HepG2 (cell line): ENCODE measurements around the gene FEM1C. TPM values are rescaled to one million over a fixed set of nuclear protein-coding genes. Genes with fewer than 3 reads are reported as not detected.

Source experiments
- ATAC-seq: fragments of 200-7000 bp; cut with Tn5 transposase; 3 replicates; pipeline ENCODE4 v1.9.1; 2020; ENCODE audit warnings: mild to moderate bottlenecking, moderate library complexity
- BruUV-seq: library from RNA; stranded (reverse); fragments of 400-500 nt; replicated peaks from 2 replicates; lab custom pipeline; 2021; lab: Mats Ljungman, UMichigan
- CTCF ChIA-PET: fragments of 300-600 bp; formaldehyde crosslinking; extraction: SDS; loops from one replicate; lab custom pipeline; 2021; ENCODE audit warnings: low total read pairs, inconsistent platforms, low intra/inter-chr PET ratio; lab: Yijun Ruan, JAX
- POLR2A ChIA-PET: fragments of 350-600 bp; sonication (Branson Sonifier 250); formaldehyde crosslinking; loops from one replicate; lab custom pipeline; 2020; ENCODE audit warnings: antibody characterized with exemption, inconsistent platforms; lab: Yijun Ruan, JAX
- DNase-seq: peaks from one replicate; pipeline ENCODE4 v3.0.0-alpha.2; 2015; ENCODE audit warnings: low spot score
- FAIRE-seq: peaks from 3 replicates; lab custom pipeline; 2011; peaks lifted over from hg19 to GRCh38; lab: Jason Lieb, UNC
- H2AFZ ChIP-seq: one replicate; pipeline ENCODE4 v1.6.1; 2011; ENCODE audit warnings: low read length, inconsistent platforms
- H3K27ac ChIP-seq: fragments of 300-600 bp; 3 replicates; pipeline ENCODE4 v1.8.0; 2011; ENCODE audit warnings: mixed run types, mild to moderate bottlenecking, mixed read lengths, low read length, inconsistent platforms; ENCODE audit not compliant: insufficient read depth; ENCODE audit errors: extremely low read length
- H3K27me3 ChIP-seq, 2 experiments: fragments of 200-600 bp in 1 of 2; 2 replicates in 1 of 2; 3 replicates in 1 of 2; pipeline versions ENCODE4 v1.6.0 to v1.8.0; 2011; ENCODE audit warnings: low read length in 2 of 2, mild to moderate bottlenecking in 2 of 2, moderate library complexity in 2 of 2, inconsistent platforms in 1 of 2; ENCODE audit not compliant: insufficient read depth in 2 of 2, control insufficient read depth in 1 of 2
- H3K36me3 ChIP-seq, 2 experiments: fragments of 200-600 bp in 1 of 2; replicated peaks in 1 of 2; 2 replicates in 1 of 2; 3 replicates in 1 of 2; pipeline versions ENCODE4 v1.5.1 to v1.8.0; 2011; ENCODE audit warnings: low read length in 2 of 2, inconsistent platforms in 1 of 2; ENCODE audit not compliant: insufficient read depth in 2 of 2, control insufficient read depth in 1 of 2
- H3K4me1 ChIP-seq: 2 replicates; pipeline ENCODE4 v1.5.1; 2012; ENCODE audit warnings: low read length, inconsistent platforms; ENCODE audit not compliant: insufficient read depth
- H3K4me2 ChIP-seq: 2 replicates; pipeline ENCODE4 v1.6.0; 2011; ENCODE audit warnings: low read depth, low read length, inconsistent platforms
- H3K4me3 ChIP-seq, 3 experiments: fragments of 200-600 bp in 1 of 3; sonication (generic), shearing (Covaris generic) in 1 of 3; replicated peaks in 1 of 3; 2 replicates each; pipeline ENCODE4 v1.5.1; 2011 to 2016; ENCODE audit warnings: low read length in 3 of 3, inconsistent platforms in 2 of 3, low read depth in 2 of 3, mild to moderate bottlenecking in 2 of 3, control low read depth in 1 of 3, mixed read lengths in 1 of 3; ENCODE audit not compliant: insufficient read depth in 1 of 3
- H3K79me2 ChIP-seq: one replicate; pipeline ENCODE4 v1.6.1; 2011; ENCODE audit warnings: low read length, inconsistent platforms; ENCODE audit not compliant: insufficient read depth
- H3K9ac ChIP-seq: 2 replicates; pipeline ENCODE4 v1.6.0; 2011; ENCODE audit warnings: mild to moderate bottlenecking, low read depth, low read length, inconsistent platforms; ENCODE audit not compliant: insufficient read depth
- H3K9me3 ChIP-seq: 2 replicates; pipeline ENCODE4 v1.5.1; 2012; ENCODE audit warnings: mild to moderate bottlenecking, low read length
- H4K20me1 ChIP-seq: 2 replicates; pipeline ENCODE4 v1.6.0; 2011; ENCODE audit warnings: inconsistent platforms, mild to moderate bottlenecking, low read length, moderate library complexity; ENCODE audit not compliant: insufficient read depth
- ATRX ChIP-seq: sonication (generic); formaldehyde crosslinking; IDR thresholded peaks from 2 replicates; pipeline ENCODE4 v1.4.0; 2020; ENCODE audit warnings: missing genetic modification reagents, borderline replicate concordance
- CREM ChIP-seq, 2 experiments: sonication (generic) in 1 of 2; formaldehyde crosslinking in 1 of 2; IDR thresholded peaks; 2 replicates each; pipeline versions ENCODE4 v1.4.0 to v1.6.1; 2016 to 2020; ENCODE audit warnings: antibody characterized with exemption in 1 of 2, mild to moderate bottlenecking in 1 of 2, missing genetic modification reagents in 1 of 2
- ESRRA ChIP-seq: sonication (generic); formaldehyde crosslinking; IDR thresholded peaks from 2 replicates; pipeline ENCODE4 v1.5.1; 2020; ENCODE audit warnings: mild to moderate bottlenecking, low read depth, missing genetic modification reagents
- FLYWCH1 ChIP-seq: sonication (generic); formaldehyde crosslinking; IDR thresholded peaks from 2 replicates; pipeline ENCODE4 v1.8.1; 2023; ENCODE audit warnings: mild to moderate bottlenecking, missing genetic modification reagents
- FOSL2 ChIP-seq: sonication (generic); formaldehyde crosslinking; IDR thresholded peaks from 2 replicates; pipeline ENCODE4 v1.4.0; 2020; ENCODE audit warnings: missing genetic modification reagents
- FOXP1 ChIP-seq, 2 experiments: fragments of 450-650 bp in 1 of 2; IDR thresholded peaks; 2 replicates each; pipeline ENCODE4 v1.6.1; 2017 to 2018; ENCODE audit warnings: antibody characterized with exemption in 1 of 2
- HOXA9 ChIP-seq: sonication (generic); formaldehyde crosslinking; IDR thresholded peaks from 2 replicates; pipeline ENCODE4 v1.8.1; 2022; ENCODE audit warnings: missing genetic modification reagents, mild to moderate bottlenecking, moderate library complexity, borderline replicate concordance
- IRX3 ChIP-seq: sonication (generic); formaldehyde crosslinking; IDR thresholded peaks from 2 replicates; pipeline ENCODE4 v1.8.1; 2023; ENCODE audit warnings: mild to moderate bottlenecking, low read depth, missing genetic modification reagents, borderline replicate concordance
- PAX8 ChIP-seq: sonication (generic); formaldehyde crosslinking; IDR thresholded peaks from 2 replicates; pipeline ENCODE4 v1.8.0; 2022; ENCODE audit warnings: mild to moderate bottlenecking, missing genetic modification reagents, borderline replicate concordance
- ZNF10 ChIP-seq: sonication (generic); formaldehyde crosslinking; IDR thresholded peaks from 2 replicates; pipeline ENCODE4 v1.4.0; 2020; ENCODE audit warnings: mild to moderate bottlenecking, low read depth, missing genetic modification reagents, borderline replicate concordance
- ZNF256 ChIP-seq: sonication (generic); formaldehyde crosslinking; conservative IDR thresholded peaks from 2 replicates; pipeline ENCODE4 v1.4.0; 2020; ENCODE audit warnings: missing genetic modification reagents
- ZNF7 ChIP-seq: IDR thresholded peaks from 2 replicates; pipeline ENCODE4 v1.6.1; 2016; ENCODE audit warnings: missing biosample characterization, missing genetic modification reagents
- ZNF746 ChIP-seq: sonication (generic); formaldehyde crosslinking; IDR thresholded peaks from 2 replicates; pipeline ENCODE4 v1.8.0; 2022; ENCODE audit warnings: mild to moderate bottlenecking, missing genetic modification reagents
- ZNF878 ChIP-seq: sonication (generic); formaldehyde crosslinking; IDR thresholded peaks from 2 replicates; pipeline ENCODE4 v1.8.1; 2023; ENCODE audit warnings: mild to moderate bottlenecking, missing genetic modification reagents, moderate library complexity
- WGBS: methylation state at CpG from one replicate; pipeline ENCODE4 v1.1.6; 2017; ENCODE audit warnings: low lambda C conversion rate; 5-methylcytosine and 5-hydroxymethylcytosine counted together
- in situ Hi-C: cut with HindIII; loops from 2 replicates; pipeline ENCODE4 v1.10.0; 2017; ENCODE audit warnings: low pct_unique_long_range_greater_than_20kb; ENCODE audit not compliant: extremely low pct_ligation_motif_present
- intact Hi-C: fragments of 100-400 bp; cut with micrococcal nuclease; formaldehyde crosslinking; loops from one replicate; pipeline ENCODE4 v1.10.0; 2022; ENCODE audit not compliant: unreplicated experiment
- polyA plus RNA-seq, 8 experiments: library from polyadenylated mRNA; depleted of rRNA in 3 of 8; stranded (reverse) in 7 of 8; unstranded in 1 of 8; fragments of >200 nt; fragmentation: Illumina TruSeq in 4 of 8; extraction: Trizol in 4 of 8; gene quantifications; 2 replicates each; pipeline versions ENCODE4 v1.2.1 to v1.2.3, GENCODE V29; 2011 to 2016; ENCODE audit warnings: low read depth in 4 of 8, missing spikeins in 1 of 8, mixed read lengths in 1 of 8; ENCODE audit not compliant: insufficient read depth in 1 of 8
- total RNA-seq, 5 experiments: library from RNA; depleted of rRNA; stranded (reverse); fragments of >200 nt; fragmentation: Illumina TruSeq; extraction: Trizol; gene quantifications; 2 replicates each; pipeline ENCODE4 v1.2.3, GENCODE V29; 2016; ENCODE audit warnings: low read depth in 1 of 5
- TF ChIP-seq, protein P1 (sequence below): sonication (generic); formaldehyde crosslinking; IDR thresholded peaks from 2 replicates; pipeline ENCODE4 v1.5.0; 2020; ENCODE audit warnings: missing genetic modification reagents
- TF ChIP-seq, protein P2 (sequence below): sonication (generic); formaldehyde crosslinking; IDR thresholded peaks from 2 replicates; pipeline ENCODE4 v1.8.0; 2022; ENCODE audit warnings: mild to moderate bottlenecking, missing genetic modification reagents, borderline replicate concordance
- TF ChIP-seq, protein P3 (sequence below): sonication (generic); formaldehyde crosslinking; IDR thresholded peaks from 2 replicates; pipeline ENCODE4 v1.8.1; 2022; ENCODE audit warnings: mild to moderate bottlenecking, missing genetic modification reagents
- TF ChIP-seq, protein P4 (sequence below): sonication (generic); formaldehyde crosslinking; IDR thresholded peaks from 2 replicates; pipeline ENCODE4 v1.4.0; 2020; ENCODE audit warnings: missing genetic modification reagents
- TF ChIP-seq, protein P5 (sequence below): sonication (generic); formaldehyde crosslinking; IDR thresholded peaks from 2 replicates; pipeline ENCODE4 v1.5.1; 2020; ENCODE audit warnings: mild to moderate bottlenecking, missing genetic modification reagents, moderate library complexity

FEM1C gene
- total and polyA plus RNA-seq, 2 of the 13 experiments (the other 11 are each of a cell fraction or from before 2014, with no cell fraction given), result 5.5 to 8.3 TPM

DNA sequence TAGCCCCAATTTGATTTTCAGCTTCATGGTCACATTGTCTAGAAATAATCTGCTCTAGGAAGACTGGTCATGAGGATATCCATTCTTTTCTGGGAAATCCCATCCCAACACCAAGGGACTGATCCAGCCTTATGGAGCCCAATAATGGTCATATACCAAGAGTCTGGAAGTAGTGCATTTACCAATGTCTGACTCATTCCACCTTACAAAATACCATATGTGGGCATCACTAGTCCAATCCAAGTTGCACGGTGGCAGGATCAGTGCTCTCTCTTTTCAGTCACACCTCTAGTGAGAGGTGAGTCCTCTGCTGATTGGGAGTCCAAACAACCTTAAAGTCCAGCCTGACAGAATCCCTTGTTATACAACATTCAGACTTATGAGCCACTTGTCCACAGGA, 73.7 kb downstream of the FEM1C start:
- POLR2A ChIA-PET, result no interaction called here
- Histone ChIP-seq H3K27ac (no peak overlapping the region), H3K9me3 (no peaks in the 10 kb centered on the region), H4K20me1 (no peaks in the 10 kb centered on the region), H3K36me3 (no peaks in the 10 kb centered on the region), H3K27me3 (no peaks in the 10 kb centered on the region), H3K4me2 (no peak overlapping the region), H3K4me3 (no peak overlapping the region), H3K9ac (no peak overlapping the region), H3K4me1 (no peaks in the 10 kb centered on the region), H3K79me2 (no peaks in the 10 kb centered on the region), H2AFZ (no peak overlapping the region)
- intact Hi-C loops, result no loop called here
- CTCF ChIA-PET, result no interaction called here
- no peak for FAIRE-seq
- in situ Hi-C loops, result no loop called here
- TF ChIP-seq ZNF10 (CRISPR knock-in tag), result no peak
- TF ChIP-seq ZNF7 (CRISPR knock-in tag), result no peak
- TF ChIP-seq, protein P1, sequence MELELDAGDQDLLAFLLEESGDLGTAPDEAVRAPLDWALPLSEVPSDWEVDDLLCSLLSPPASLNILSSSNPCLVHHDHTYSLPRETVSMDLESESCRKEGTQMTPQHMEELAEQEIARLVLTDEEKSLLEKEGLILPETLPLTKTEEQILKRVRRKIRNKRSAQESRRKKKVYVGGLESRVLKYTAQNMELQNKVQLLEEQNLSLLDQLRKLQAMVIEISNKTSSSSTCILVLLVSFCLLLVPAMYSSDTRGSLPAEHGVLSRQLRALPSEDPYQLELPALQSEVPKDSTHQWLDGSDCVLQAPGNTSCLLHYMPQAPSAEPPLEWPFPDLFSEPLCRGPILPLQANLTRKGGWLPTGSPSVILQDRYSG (CRISPR knock-in tag), result no peak
- TF ChIP-seq FOXP1 (IDR thresholded peaks at IDR 0.05), result no peak
- no peak for TF ChIP-seq FOXP1 (CRISPR knock-in tag; IDR thresholded peaks at IDR 0.05)
- no peak for TF ChIP-seq HOXA9
- TF ChIP-seq ZNF746 (CRISPR knock-in tag), result no peak
- TF ChIP-seq, protein P2, sequence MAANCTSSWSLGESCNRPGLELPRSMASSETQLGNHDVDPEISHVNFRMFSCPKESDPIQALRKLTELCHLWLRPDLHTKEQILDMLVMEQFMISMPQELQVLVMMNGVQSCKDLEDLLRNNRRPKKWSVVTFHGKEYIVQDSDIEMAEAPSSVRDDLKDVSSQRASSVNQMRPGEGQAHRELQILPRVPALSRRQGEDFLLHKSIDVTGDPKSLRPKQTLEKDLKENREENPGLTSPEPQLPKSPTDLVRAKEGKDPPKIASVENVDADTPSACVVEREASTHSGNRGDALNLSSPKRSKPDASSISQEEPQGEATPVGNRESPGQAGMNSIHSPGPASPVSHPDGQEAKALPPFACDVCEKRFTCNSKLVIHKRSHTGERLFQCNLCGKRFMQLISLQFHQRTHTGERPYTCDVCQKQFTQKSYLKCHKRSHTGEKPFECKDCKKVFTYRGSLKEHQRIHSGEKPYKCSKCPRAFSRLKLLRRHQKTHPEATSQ, result no peak
- no peak for TF ChIP-seq ATRX
- no peak for TF ChIP-seq PAX8 (CRISPR knock-in tag)
- TF ChIP-seq, protein P3, sequence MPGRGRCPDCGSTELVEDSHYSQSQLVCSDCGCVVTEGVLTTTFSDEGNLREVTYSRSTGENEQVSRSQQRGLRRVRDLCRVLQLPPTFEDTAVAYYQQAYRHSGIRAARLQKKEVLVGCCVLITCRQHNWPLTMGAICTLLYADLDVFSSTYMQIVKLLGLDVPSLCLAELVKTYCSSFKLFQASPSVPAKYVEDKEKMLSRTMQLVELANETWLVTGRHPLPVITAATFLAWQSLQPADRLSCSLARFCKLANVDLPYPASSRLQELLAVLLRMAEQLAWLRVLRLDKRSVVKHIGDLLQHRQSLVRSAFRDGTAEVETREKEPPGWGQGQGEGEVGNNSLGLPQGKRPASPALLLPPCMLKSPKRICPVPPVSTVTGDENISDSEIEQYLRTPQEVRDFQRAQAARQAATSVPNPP, result no peak
- no peak for TF ChIP-seq FLYWCH1 (CRISPR knock-in tag)
- TF ChIP-seq ESRRA (CRISPR knock-in tag), result no peak
- TF ChIP-seq, protein P4, sequence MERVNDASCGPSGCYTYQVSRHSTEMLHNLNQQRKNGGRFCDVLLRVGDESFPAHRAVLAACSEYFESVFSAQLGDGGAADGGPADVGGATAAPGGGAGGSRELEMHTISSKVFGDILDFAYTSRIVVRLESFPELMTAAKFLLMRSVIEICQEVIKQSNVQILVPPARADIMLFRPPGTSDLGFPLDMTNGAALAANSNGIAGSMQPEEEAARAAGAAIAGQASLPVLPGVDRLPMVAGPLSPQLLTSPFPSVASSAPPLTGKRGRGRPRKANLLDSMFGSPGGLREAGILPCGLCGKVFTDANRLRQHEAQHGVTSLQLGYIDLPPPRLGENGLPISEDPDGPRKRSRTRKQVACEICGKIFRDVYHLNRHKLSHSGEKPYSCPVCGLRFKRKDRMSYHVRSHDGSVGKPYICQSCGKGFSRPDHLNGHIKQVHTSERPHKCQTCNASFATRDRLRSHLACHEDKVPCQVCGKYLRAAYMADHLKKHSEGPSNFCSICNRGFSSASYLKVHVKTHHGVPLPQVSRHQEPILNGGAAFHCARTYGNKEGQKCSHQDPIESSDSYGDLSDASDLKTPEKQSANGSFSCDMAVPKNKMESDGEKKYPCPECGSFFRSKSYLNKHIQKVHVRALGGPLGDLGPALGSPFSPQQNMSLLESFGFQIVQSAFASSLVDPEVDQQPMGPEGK (CRISPR knock-in tag), result no peak
- TF ChIP-seq ZNF256, result no peak
- no peak for TF ChIP-seq ZNF878 (CRISPR knock-in tag)
- no peak for TF ChIP-seq FOSL2
- TF ChIP-seq, protein P5, sequence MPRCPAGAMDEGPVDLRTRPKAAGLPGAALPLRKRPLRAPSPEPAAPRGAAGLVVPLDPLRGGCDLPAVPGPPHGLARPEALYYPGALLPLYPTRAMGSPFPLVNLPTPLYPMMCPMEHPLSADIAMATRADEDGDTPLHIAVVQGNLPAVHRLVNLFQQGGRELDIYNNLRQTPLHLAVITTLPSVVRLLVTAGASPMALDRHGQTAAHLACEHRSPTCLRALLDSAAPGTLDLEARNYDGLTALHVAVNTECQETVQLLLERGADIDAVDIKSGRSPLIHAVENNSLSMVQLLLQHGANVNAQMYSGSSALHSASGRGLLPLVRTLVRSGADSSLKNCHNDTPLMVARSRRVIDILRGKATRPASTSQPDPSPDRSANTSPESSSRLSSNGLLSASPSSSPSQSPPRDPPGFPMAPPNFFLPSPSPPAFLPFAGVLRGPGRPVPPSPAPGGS (CRISPR knock-in tag), result no peak
- TF ChIP-seq IRX3 (CRISPR knock-in tag), result no peak
- no peak for TF ChIP-seq CREM (IDR thresholded peaks at IDR 0.05)
- TF ChIP-seq CREM (CRISPR knock-in tag; IDR thresholded peaks at IDR 0.05), result no peak
- DNase-seq, result no peak
- no peak for ATAC-seq
- BruUV-seq, result no TSS peak
- WGBS, result 0% methylated on average over 1 of the region's 1 CpG
